GM23248 (cell line): ENCODE measurements around the gene WNT1. TPM values are rescaled to one million over a fixed set of nuclear protein-coding genes. Genes with fewer than 3 reads are reported as not detected.
A peak's percentile ranks its signal among the peaks of the same experiment; 100 is the strongest.

ENCODE experiments used
- DNase-seq: peaks from one replicate; pipeline ENCODE4 v3.0.0-alpha.2; 2015
- H2AFZ ChIP-seq: fragments of 200-600 bp; sonication (generic); 2 replicates; pipeline ENCODE4 v1.6.1; 2016; ENCODE audit warnings: antibody characterized with exemption
- H3F3A ChIP-seq: fragments of 200-600 bp; sonication (generic); 2 replicates; pipeline ENCODE4 v1.6.1; 2016; ENCODE audit warnings: mild to moderate bottlenecking, antibody characterized with exemption, mixed run types; ENCODE audit not compliant: insufficient read depth
- H3K27ac ChIP-seq: fragments of 200-600 bp; sonication (generic); 2 replicates; pipeline ENCODE4 v1.5.1; 2016; ENCODE audit warnings: mild to moderate bottlenecking
- H3K27me3 ChIP-seq: fragments of 200-600 bp; sonication (generic); replicated peaks from 2 replicates; pipeline ENCODE4 v1.6.1; 2016; ENCODE audit warnings: mild to moderate bottlenecking; ENCODE audit not compliant: insufficient read depth
- H3K36me3 ChIP-seq: fragments of 200-600 bp; sonication (generic); 2 replicates; pipeline ENCODE4 v1.6.1; 2016; ENCODE audit warnings: low read depth, mild to moderate bottlenecking
- H3K4me1 ChIP-seq: fragments of 200-600 bp; sonication (generic); 2 replicates; pipeline ENCODE4 v1.6.1; 2016; ENCODE audit warnings: mild to moderate bottlenecking; ENCODE audit not compliant: insufficient read depth
- H3K4me2 ChIP-seq: fragments of 200-600 bp; sonication (generic); one replicate; pipeline ENCODE4 v1.6.1; 2016; ENCODE audit warnings: mild to moderate bottlenecking; ENCODE audit not compliant: unreplicated experiment
- H3K4me3 ChIP-seq: fragments of 200-600 bp; sonication (generic); 2 replicates; pipeline ENCODE4 v1.5.1; 2016; ENCODE audit warnings: mild to moderate bottlenecking
- H3K79me2 ChIP-seq: fragments of 200-600 bp; sonication (generic); 2 replicates; pipeline ENCODE4 v1.6.1; 2016; ENCODE audit warnings: mild to moderate bottlenecking; ENCODE audit not compliant: insufficient read depth
- H3K9ac ChIP-seq: fragments of 200-600 bp; sonication (generic); 2 replicates; pipeline ENCODE4 v1.6.1; 2016; ENCODE audit warnings: mild to moderate bottlenecking
- H3K9me2 ChIP-seq: fragments of 200-600 bp; sonication (generic); 2 replicates; pipeline ENCODE4 v1.6.1; 2016; ENCODE audit warnings: mixed run types, mild to moderate bottlenecking, moderate library complexity; ENCODE audit not compliant: insufficient read depth
- H3K9me3 ChIP-seq: fragments of 200-600 bp; sonication (generic); one replicate; pipeline ENCODE4 v1.6.1; 2017; ENCODE audit warnings: low read depth
- H4K20me1 ChIP-seq: fragments of 200-600 bp; sonication (generic); 2 replicates; pipeline ENCODE4 v1.6.0; 2016; ENCODE audit not compliant: insufficient read depth
- EZH2 ChIP-seq: fragments of 200-600 bp; sonication (generic); IDR thresholded peaks from 2 replicates; pipeline ENCODE4 v1.6.1; 2018; ENCODE audit warnings: antibody characterized with exemption, mild to moderate bottlenecking; ENCODE audit not compliant: insufficient read depth, poor library complexity, severe bottlenecking
- EZH2phosphoT487 ChIP-seq: fragments of 200-600 bp; sonication (generic); IDR thresholded peaks from 2 replicates; pipeline ENCODE4 v1.6.1; 2018; ENCODE audit warnings: antibody characterized with exemption, moderate library complexity, mild to moderate bottlenecking, low read depth; ENCODE audit not compliant: insufficient read depth
- WGBS, 2 experiments: methylation state at CpG; one replicate each; pipeline ENCODE4 v1.1.6; 2015 to 2017; ENCODE audit warnings: low lambda C conversion rate in 2 of 2, low coverage in 1 of 2; ENCODE audit errors: missing lambda C conversion rate in 2 of 2; 5-methylcytosine and 5-hydroxymethylcytosine counted together
- in situ Hi-C: fragments of 300-500 bp; cut with MboI; formaldehyde crosslinking; loops from 2 replicates; pipeline ENCODE4 v1.15.0; 2020
- polyA plus RNA-seq: library from polyadenylated mRNA; unstranded; fragments of >200 nt; fragmentation: Nextera tagmentation; extraction: Ambion mirVana; gene quantifications from 2 replicates; pipeline ENCODE4 v1.2.1, GENCODE V29; 2016
- total RNA-seq: library from RNA; depleted of rRNA; stranded (reverse); fragments of >200 nt; shearing (Covaris generic); gene quantifications from 2 replicates; pipeline ENCODE4 v1.2.3, GENCODE V29; 2014

Gene WNT1
- total and polyA plus RNA-seq, 2 experiments from 2014 or later = not detected

- Histone ChIP-seq H3F3A (no peaks in the 10 kb centered on the region), H4K20me1 (no peaks in the 10 kb centered on the region), H3K36me3 (no peaks in the 10 kb centered on the region), H3K27me3 (peaks cover 47% of the 10 kb centered on the region), H3K4me1 (no peaks in the 10 kb centered on the region), H3K4me2 (no peak overlapping the region), H3K9ac (no peak overlapping the region), H3K9me2 (no peaks in the 10 kb centered on the region), H2AFZ (no peak overlapping the region), H3K79me2 (no peaks in the 10 kb centered on the region), H3K4me3 (no peak overlapping the region), H3K27ac (no peak overlapping the region), H3K9me3 (no peaks in the 10 kb centered on the region)
- in situ Hi-C loops = no loop called here
- peak; percentile 57 for DNase-seq
- 24 to 25% methylated on average over 16 of the region's 16 CpGs for WGBS, 2 experiments
- TF ChIP-seq EZH2phosphoT487 = no peak
- TF ChIP-seq EZH2 = peak; percentile 18
Observed at GRCh38 chr12:48988030-48988649, 10.0 kb downstream of the WNT1 start.

GRCh38 chr12:48990552-48990951 lies 12.4 kb downstream of the WNT1 start:
- DNase-seq = no peak
- Histone ChIP-seq H3K4me2 (no peak overlapping the region), H3K27ac (no peak overlapping the region), H3K9me2 (no peaks in the 10 kb centered on the region), H3K79me2 (no peaks in the 10 kb centered on the region), H3K36me3 (no peaks in the 10 kb centered on the region), H2AFZ (no peak overlapping the region), H3F3A (no peaks in the 10 kb centered on the region), H3K27me3 (peaks cover 29% of the 10 kb centered on the region), H4K20me1 (no peaks in the 10 kb centered on the region), H3K9me3 (no peaks in the 10 kb centered on the region), H3K4me1 (no peaks in the 10 kb centered on the region), H3K4me3 (no peak overlapping the region), H3K9ac (no peak overlapping the region)
- in situ Hi-C loops = no loop called here
- TF ChIP-seq EZH2 = no peak

DNA sequence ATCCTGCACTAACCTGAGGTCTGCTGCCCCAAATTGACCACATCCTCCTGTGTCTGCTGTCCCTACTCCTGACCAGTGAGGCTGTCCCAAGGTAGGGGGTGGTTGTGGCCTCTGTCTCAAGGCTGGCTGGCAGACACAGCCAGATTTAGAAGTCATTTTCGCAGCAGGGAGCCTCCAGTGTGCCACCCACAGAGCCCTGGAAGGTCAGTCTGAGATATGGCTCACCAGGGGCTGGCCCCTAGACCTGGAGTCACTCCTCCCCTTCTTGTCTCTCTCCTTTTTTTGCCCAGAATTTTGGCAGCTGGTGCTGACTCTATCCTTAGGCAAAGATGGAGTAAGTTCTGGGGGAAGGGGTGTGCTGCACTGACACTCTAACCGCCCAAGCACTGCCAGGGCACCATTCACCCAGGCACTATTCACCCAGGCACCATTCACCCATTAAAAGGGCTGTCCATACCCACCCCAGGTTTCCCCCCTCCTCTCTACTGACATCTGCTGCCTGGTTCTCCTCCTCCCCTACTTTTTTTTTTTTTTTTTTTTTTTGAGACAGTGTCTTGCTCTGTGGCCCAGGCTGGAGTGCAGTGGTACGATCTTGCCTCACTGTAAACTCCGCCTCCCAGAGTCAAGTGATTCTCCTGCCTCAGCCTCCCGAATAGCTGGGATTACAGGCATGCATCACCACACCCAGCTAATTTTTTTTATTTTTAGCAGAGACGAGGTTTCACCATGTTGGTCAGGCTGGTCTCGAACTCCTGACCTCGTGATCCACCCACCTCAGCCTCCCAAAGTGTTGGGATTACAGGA lies 13.3 kb downstream of the WNT1 start:
- H3K27me3 ChIP-seq = peaks cover 23% of the 10 kb centered on the region; the same call in 1 of the 2 replicates
- no peaks in the 10 kb centered on the region for H3K9me2 ChIP-seq
- no peak for DNase-seq
- no peaks in the 10 kb centered on the region for H3K36me3 ChIP-seq
- no peak for TF ChIP-seq EZH2
- TF ChIP-seq EZH2phosphoT487 = no peak
- H3K79me2 ChIP-seq = no peaks in the 10 kb centered on the region
- 35 to 41% methylated on average over 8 of the region's 8 CpGs for WGBS, 2 experiments
- H3K9me3 ChIP-seq = no peaks in the 10 kb centered on the region
- H3K27ac ChIP-seq = no peak overlapping the region
- H4K20me1 ChIP-seq = no peaks in the 10 kb centered on the region
- no peak overlapping the region for H3K9ac ChIP-seq
- H3K4me2 ChIP-seq = no peak overlapping the region
- in situ Hi-C loops = no loop called here
- H3K4me3 ChIP-seq = no peak overlapping the region
- H3K4me1 ChIP-seq = no peaks in the 10 kb centered on the region
- no peak overlapping the region for H2AFZ ChIP-seq
- H3F3A ChIP-seq = no peaks in the 10 kb centered on the region

DNA sequence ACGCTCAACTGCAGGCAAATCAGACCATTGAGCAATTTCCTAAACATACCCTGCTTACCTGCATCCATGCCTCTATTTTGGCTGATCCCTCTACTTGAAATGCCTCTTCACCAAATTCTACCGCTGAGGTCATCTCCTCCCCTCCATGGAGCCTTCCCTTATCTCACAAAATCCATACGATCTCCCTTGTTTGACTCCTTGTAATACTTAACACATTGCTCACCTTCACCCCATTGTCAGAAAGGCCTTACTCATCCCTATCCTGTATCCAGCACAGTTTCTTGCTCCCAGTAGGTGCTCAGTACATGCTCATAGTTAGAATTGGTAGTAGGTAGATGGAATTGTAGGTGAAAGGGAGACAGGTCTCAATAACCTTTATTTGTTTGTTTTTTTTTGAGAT lies 15.7 kb downstream of the WNT1 start:
- no peak overlapping the region for H2AFZ ChIP-seq
- H3K4me1 ChIP-seq = no peaks in the 10 kb centered on the region; the same call in 1 of the 2 replicates
- in situ Hi-C loops = no loop called here
- H3F3A ChIP-seq = no peaks in the 10 kb centered on the region
- H3K9ac ChIP-seq = no peak overlapping the region
- no peaks in the 10 kb centered on the region for H3K36me3 ChIP-seq
- no peak for TF ChIP-seq EZH2phosphoT487
- no peak for TF ChIP-seq EZH2
- H3K4me2 ChIP-seq = no peak overlapping the region
- DNase-seq = peak; percentile 43
- H3K79me2 ChIP-seq = no peaks in the 10 kb centered on the region
- 60 to 68% methylated on average over 3 of the region's 3 CpGs for WGBS, 2 experiments
- no peaks in the 10 kb centered on the region for H3K9me3 ChIP-seq
- H3K9me2 ChIP-seq = no peaks in the 10 kb centered on the region
- no peak overlapping the region for H3K4me3 ChIP-seq
- H4K20me1 ChIP-seq = no peaks in the 10 kb centered on the region
- H3K27me3 ChIP-seq = peaks cover 5% of the 10 kb centered on the region; the same call in 1 of the 2 replicates
- no peak overlapping the region for H3K27ac ChIP-seq
